HepG2 (cell line): ENCODE data around the gene EPHA5. TPM values are rescaled to one million over a fixed set of nuclear protein-coding genes. Genes with fewer than 3 reads are reported as not detected.

ENCODE experiments used
- ATAC-seq: fragments of 200-7000 bp; cut with Tn5 transposase; 3 replicates; pipeline ENCODE4 v1.9.1; 2020; ENCODE audit warnings: mild to moderate bottlenecking, moderate library complexity
- BruUV-seq: library from RNA; stranded (reverse); fragments of 400-500 nt; replicated peaks from 2 replicates; lab custom pipeline; 2021; lab: Mats Ljungman, UMichigan
- CTCF ChIA-PET: fragments of 300-600 bp; formaldehyde crosslinking; extraction: SDS; loops from one replicate; lab custom pipeline; 2021; ENCODE audit warnings: low total read pairs, inconsistent platforms, low intra/inter-chr PET ratio; lab: Yijun Ruan, JAX
- POLR2A ChIA-PET: fragments of 350-600 bp; sonication (Branson Sonifier 250); formaldehyde crosslinking; loops from one replicate; lab custom pipeline; 2020; ENCODE audit warnings: antibody characterized with exemption, inconsistent platforms; lab: Yijun Ruan, JAX
- DNase-seq: peaks from one replicate; pipeline ENCODE4 v3.0.0-alpha.2; 2015; ENCODE audit warnings: low spot score
- FAIRE-seq: peaks from 3 replicates; lab custom pipeline; 2011; peaks lifted over from hg19 to GRCh38; lab: Jason Lieb, UNC
- H2AFZ ChIP-seq: one replicate; pipeline ENCODE4 v1.6.1; 2011; ENCODE audit warnings: low read length, inconsistent platforms
- H3K27ac ChIP-seq: fragments of 300-600 bp; 3 replicates; pipeline ENCODE4 v1.8.0; 2011; ENCODE audit warnings: mixed run types, mild to moderate bottlenecking, mixed read lengths, low read length, inconsistent platforms; ENCODE audit not compliant: insufficient read depth; ENCODE audit errors: extremely low read length
- H3K27me3 ChIP-seq, 2 experiments: fragments of 200-600 bp in 1 of 2; 2 replicates in 1 of 2; 3 replicates in 1 of 2; pipeline versions ENCODE4 v1.6.0 to v1.8.0; 2011; ENCODE audit warnings: low read length in 2 of 2, mild to moderate bottlenecking in 2 of 2, moderate library complexity in 2 of 2, inconsistent platforms in 1 of 2; ENCODE audit not compliant: insufficient read depth in 2 of 2, control insufficient read depth in 1 of 2
- H3K36me3 ChIP-seq, 2 experiments: fragments of 200-600 bp in 1 of 2; replicated peaks in 1 of 2; 2 replicates in 1 of 2; 3 replicates in 1 of 2; pipeline versions ENCODE4 v1.5.1 to v1.8.0; 2011; ENCODE audit warnings: low read length in 2 of 2, inconsistent platforms in 1 of 2; ENCODE audit not compliant: insufficient read depth in 2 of 2, control insufficient read depth in 1 of 2
- H3K4me1 ChIP-seq: 2 replicates; pipeline ENCODE4 v1.5.1; 2012; ENCODE audit warnings: low read length, inconsistent platforms; ENCODE audit not compliant: insufficient read depth
- H3K4me2 ChIP-seq: 2 replicates; pipeline ENCODE4 v1.6.0; 2011; ENCODE audit warnings: low read depth, low read length, inconsistent platforms
- H3K4me3 ChIP-seq, 3 experiments: fragments of 200-600 bp in 1 of 3; sonication (generic), shearing (Covaris generic) in 1 of 3; replicated peaks in 1 of 3; 2 replicates each; pipeline ENCODE4 v1.5.1; 2011 to 2016; ENCODE audit warnings: low read length in 3 of 3, inconsistent platforms in 2 of 3, low read depth in 2 of 3, mild to moderate bottlenecking in 2 of 3, control low read depth in 1 of 3, mixed read lengths in 1 of 3; ENCODE audit not compliant: insufficient read depth in 1 of 3
- H3K79me2 ChIP-seq: one replicate; pipeline ENCODE4 v1.6.1; 2011; ENCODE audit warnings: low read length, inconsistent platforms; ENCODE audit not compliant: insufficient read depth
- H3K9ac ChIP-seq: 2 replicates; pipeline ENCODE4 v1.6.0; 2011; ENCODE audit warnings: mild to moderate bottlenecking, low read depth, low read length, inconsistent platforms; ENCODE audit not compliant: insufficient read depth
- H3K9me3 ChIP-seq: 2 replicates; pipeline ENCODE4 v1.5.1; 2012; ENCODE audit warnings: mild to moderate bottlenecking, low read length
- H4K20me1 ChIP-seq: 2 replicates; pipeline ENCODE4 v1.6.0; 2011; ENCODE audit warnings: inconsistent platforms, mild to moderate bottlenecking, low read length, moderate library complexity; ENCODE audit not compliant: insufficient read depth
- CHCHD3 ChIP-seq: sonication (generic); formaldehyde crosslinking; IDR thresholded peaks from 2 replicates; pipeline ENCODE4 v1.8.0; 2022; ENCODE audit warnings: mild to moderate bottlenecking, missing genetic modification reagents, moderate library complexity
- FOXJ3 ChIP-seq: sonication (generic); formaldehyde crosslinking; IDR thresholded peaks from 2 replicates; pipeline ENCODE4 v1.4.0; 2020; ENCODE audit warnings: missing genetic modification reagents, mild to moderate bottlenecking, borderline replicate concordance
- GZF1 ChIP-seq: sonication (generic); formaldehyde crosslinking; IDR thresholded peaks from 2 replicates; pipeline ENCODE4 v1.5.1; 2020; ENCODE audit warnings: mild to moderate bottlenecking, missing genetic modification reagents
- HINFP ChIP-seq: sonication (generic); formaldehyde crosslinking; IDR thresholded peaks from 2 replicates; pipeline ENCODE4 v1.4.0; 2020; ENCODE audit warnings: low read depth, mild to moderate bottlenecking, missing genetic modification reagents
- HNRNPUL1 ChIP-seq: fragments of 200-400 bp; formaldehyde crosslinking; IDR thresholded peaks from 2 replicates; pipeline ENCODE4 v1.6.1; 2017; ENCODE audit warnings: low read depth, mild to moderate bottlenecking, low read length, moderate library complexity
- IRF2 ChIP-seq: IDR thresholded peaks from 2 replicates; pipeline ENCODE4 v1.6.1; 2018; ENCODE audit warnings: missing genetic modification reagents, missing compliant biosample characterization
- MYNN ChIP-seq: sonication (generic); formaldehyde crosslinking; IDR thresholded peaks from 2 replicates; pipeline ENCODE4 v1.4.0; 2020; ENCODE audit warnings: mild to moderate bottlenecking, low read depth, missing genetic modification reagents
- NBN ChIP-seq: fragments of 450-650 bp; conservative IDR thresholded peaks from 2 replicates; pipeline ENCODE4 v1.6.1; 2017
- NFYC ChIP-seq: IDR thresholded peaks from 2 replicates; pipeline ENCODE4 v1.6.1; 2016; ENCODE audit warnings: missing genetic modification reagents, missing compliant biosample characterization
- NPAS2 ChIP-seq: sonication (generic); formaldehyde crosslinking; IDR thresholded peaks from 2 replicates; pipeline ENCODE4 v1.8.0; 2022; ENCODE audit warnings: mild to moderate bottlenecking, missing genetic modification reagents, borderline replicate concordance
- NR2F2 ChIP-seq: IDR thresholded peaks from 2 replicates; pipeline ENCODE4 v1.6.1; 2012; ENCODE audit warnings: low read depth, inconsistent platforms, borderline replicate concordance
- SMARCC2 ChIP-seq: fragments of 450-650 bp; IDR thresholded peaks from 2 replicates; pipeline ENCODE4 v1.6.1; 2017; ENCODE audit warnings: antibody characterized with exemption, mild to moderate bottlenecking
- YEATS2 ChIP-seq: sonication (generic); formaldehyde crosslinking; IDR thresholded peaks from 2 replicates; pipeline ENCODE4 v1.4.0; 2020; ENCODE audit warnings: missing genetic modification reagents, borderline replicate concordance
- ZNF124 ChIP-seq: sonication (generic); formaldehyde crosslinking; IDR thresholded peaks from 2 replicates; pipeline ENCODE4 v1.4.0; 2020; ENCODE audit warnings: missing genetic modification reagents
- ZNF232 ChIP-seq: sonication (generic); formaldehyde crosslinking; IDR thresholded peaks from 2 replicates; pipeline ENCODE4 v1.4.0; 2020; ENCODE audit warnings: missing genetic modification reagents, borderline replicate concordance
- ZNF432 ChIP-seq: sonication (generic); formaldehyde crosslinking; IDR thresholded peaks from 2 replicates; pipeline ENCODE4 v1.5.0; 2020; ENCODE audit warnings: missing genetic modification reagents, mild to moderate bottlenecking, borderline replicate concordance
- ZNF503 ChIP-seq: sonication (generic); formaldehyde crosslinking; IDR thresholded peaks from 2 replicates; pipeline ENCODE4 v1.4.0; 2020; ENCODE audit warnings: missing genetic modification reagents
- ZNF703 ChIP-seq: sonication (generic); formaldehyde crosslinking; IDR thresholded peaks from 2 replicates; pipeline ENCODE4 v1.5.1; 2020; ENCODE audit warnings: missing genetic modification reagents, mild to moderate bottlenecking, moderate library complexity, borderline replicate concordance
- ZNF83 ChIP-seq: sonication (generic); formaldehyde crosslinking; IDR thresholded peaks from 2 replicates; pipeline ENCODE4 v1.4.0; 2020; ENCODE audit warnings: missing genetic modification reagents, mild to moderate bottlenecking, borderline replicate concordance
- WGBS: methylation state at CpG from one replicate; pipeline ENCODE4 v1.1.6; 2017; ENCODE audit warnings: low lambda C conversion rate; 5-methylcytosine and 5-hydroxymethylcytosine counted together
- in situ Hi-C: cut with HindIII; loops from 2 replicates; pipeline ENCODE4 v1.10.0; 2017; ENCODE audit warnings: low pct_unique_long_range_greater_than_20kb; ENCODE audit not compliant: extremely low pct_ligation_motif_present
- intact Hi-C: fragments of 100-400 bp; cut with micrococcal nuclease; formaldehyde crosslinking; loops from one replicate; pipeline ENCODE4 v1.10.0; 2022; ENCODE audit not compliant: unreplicated experiment
- polyA plus RNA-seq, 8 experiments: library from polyadenylated mRNA; depleted of rRNA in 3 of 8; stranded (reverse) in 7 of 8; unstranded in 1 of 8; fragments of >200 nt; fragmentation: Illumina TruSeq in 4 of 8; extraction: Trizol in 4 of 8; gene quantifications; 2 replicates each; pipeline versions ENCODE4 v1.2.1 to v1.2.3, GENCODE V29; 2011 to 2016; ENCODE audit warnings: low read depth in 4 of 8, missing spikeins in 1 of 8, mixed read lengths in 1 of 8; ENCODE audit not compliant: insufficient read depth in 1 of 8
- total RNA-seq, 5 experiments: library from RNA; depleted of rRNA; stranded (reverse); fragments of >200 nt; fragmentation: Illumina TruSeq; extraction: Trizol; gene quantifications; 2 replicates each; pipeline ENCODE4 v1.2.3, GENCODE V29; 2016; ENCODE audit warnings: low read depth in 1 of 5

The EPHA5 gene
- total and polyA plus RNA-seq, 2 of the 13 experiments (the other 11 are each of a cell fraction or from before 2014, with no cell fraction given) = not detected

GRCh38 chr4:65316534-65316933, 353.8 kb downstream of the EPHA5 start:
- no peak overlapping the region for H3K4me3 ChIP-seq
- H3K27me3 ChIP-seq = no peaks in the 10 kb centered on the region
- H3K36me3 ChIP-seq = no peaks in the 10 kb centered on the region
- FAIRE-seq (no peak), ATAC-seq (no peak), DNase-seq (no peak)
- intact Hi-C loops = no loop called here
- TF ChIP-seq ZNF703 (CRISPR knock-in tag) = no peak
- TF ChIP-seq NFYC = no peak
- no peak for TF ChIP-seq GZF1
- no peak for TF ChIP-seq NPAS2 (CRISPR knock-in tag)
- no peak for TF ChIP-seq NBN
- TF ChIP-seq CHCHD3 = no peak
- no peak for TF ChIP-seq HINFP (CRISPR knock-in tag)
- TF ChIP-seq FOXJ3 (CRISPR knock-in tag) = no peak
- no peaks in the 10 kb centered on the region for H3K4me1 ChIP-seq
- WGBS = under 1% methylated on average over 4 of the region's 4 CpGs
- POLR2A ChIA-PET = no interaction called here
- no peak overlapping the region for H3K4me2 ChIP-seq
- in situ Hi-C loops = no loop called here
- H3K27ac ChIP-seq = no peak overlapping the region
- no TSS peak for BruUV-seq
- no peaks in the 10 kb centered on the region for H3K79me2 ChIP-seq
- no peak overlapping the region for H2AFZ ChIP-seq
- H3K9me3 ChIP-seq = no peaks in the 10 kb centered on the region
- H3K9ac ChIP-seq = no peak overlapping the region
- no peaks in the 10 kb centered on the region for H4K20me1 ChIP-seq
- CTCF ChIA-PET = no interaction called here

GRCh38 chr4:65311120-65311519, 359.2 kb downstream of the EPHA5 start:
- Histone ChIP-seq H3K4me3 (no peak overlapping the region), H2AFZ (no peak overlapping the region), H3K36me3 (no peaks in the 10 kb centered on the region), H3K79me2 (no peaks in the 10 kb centered on the region), H3K4me2 (no peak overlapping the region), H3K27me3 (no peaks in the 10 kb centered on the region), H3K27ac (no peak overlapping the region), H3K9me3 (no peaks in the 10 kb centered on the region), H3K4me1 (no peaks in the 10 kb centered on the region), H4K20me1 (no peaks in the 10 kb centered on the region), H3K9ac (no peak overlapping the region)
- in situ Hi-C loops (no loop called here), intact Hi-C loops (no loop called here)
- ATAC-seq (no peak), FAIRE-seq (no peak), DNase-seq (no peak)
- 48% methylated on average over 3 of the region's 3 CpGs for WGBS
- BruUV-seq = no TSS peak
- TF ChIP-seq ZNF232 (CRISPR knock-in tag) (no peak), MYNN (CRISPR knock-in tag) (no peak), HNRNPUL1 (no peak), ZNF124 (CRISPR knock-in tag) (no peak), SMARCC2 (no peak), ZNF503 (no peak), NR2F2 (no peak), ZNF432 (CRISPR knock-in tag) (no peak), ZNF83 (CRISPR knock-in tag) (no peak), IRF2 (CRISPR knock-in tag) (no peak), YEATS2 (CRISPR knock-in tag) (no peak)
- ChIA-PET POLR2A (no interaction called here), CTCF (no interaction called here)
